GM23338 (cell line): Measurements from ENCODE around the gene WDR54. TPM values are rescaled to one million over a fixed set of nuclear protein-coding genes. Genes with fewer than 3 reads are reported as not detected.

ENCODE experiments used
- ATAC-seq: fragments of 200-7000 bp; cut with Tn5 transposase; 3 replicates; pipeline ENCODE4 v1.9.1; 2020
- DNase-seq: peaks from one replicate; pipeline ENCODE4 v3.0.0-alpha.2; 2015; ENCODE audit warnings: low spot score
- H2AFZ ChIP-seq: fragments of 200-600 bp; sonication (generic); 2 replicates; pipeline ENCODE4 v1.8.0; 2016; ENCODE audit warnings: antibody characterized with exemption, mild to moderate bottlenecking, moderate library complexity
- H3F3A ChIP-seq: fragments of 200-600 bp; sonication (generic); replicated peaks from 2 replicates; pipeline ENCODE4 v1.8.0; 2017; ENCODE audit warnings: antibody characterized with exemption, mixed run types, low read depth
- H3K27ac ChIP-seq: fragments of 200-600 bp; sonication (generic); 2 replicates; pipeline ENCODE4 v1.6.1; 2016; ENCODE audit warnings: low read depth
- H3K27me3 ChIP-seq: fragments of 200-600 bp; sonication (generic); 2 replicates; pipeline ENCODE4 v1.8.0; 2016; ENCODE audit warnings: mild to moderate bottlenecking, mixed run types, moderate library complexity; ENCODE audit not compliant: insufficient read depth
- H3K36me3 ChIP-seq: fragments of 200-600 bp; sonication (generic); 2 replicates; pipeline ENCODE4 v1.8.0; 2016; ENCODE audit warnings: mild to moderate bottlenecking; ENCODE audit not compliant: insufficient read depth
- H3K4me1 ChIP-seq: fragments of 200-600 bp; sonication (generic); 2 replicates; pipeline ENCODE4 v1.8.0; 2016; ENCODE audit warnings: mild to moderate bottlenecking, moderate library complexity; ENCODE audit not compliant: insufficient read depth
- H3K4me2 ChIP-seq: fragments of 200-600 bp; sonication (generic); 2 replicates; pipeline ENCODE4 v1.7.1; 2017; ENCODE audit warnings: mixed run types
- H3K4me3 ChIP-seq: fragments of 200-600 bp; sonication (generic); 2 replicates; pipeline ENCODE4 v1.6.1; 2016; ENCODE audit warnings: mixed run types
- H3K79me2 ChIP-seq: fragments of 200-600 bp; sonication (generic); replicated peaks from 2 replicates; pipeline ENCODE4 v1.8.0; 2017; ENCODE audit warnings: mild to moderate bottlenecking; ENCODE audit not compliant: insufficient read depth
- H3K9me2 ChIP-seq: fragments of 200-600 bp; sonication (generic); 2 replicates; pipeline ENCODE4 v1.8.0; 2017; ENCODE audit not compliant: insufficient read depth
- H4K20me1 ChIP-seq: fragments of 200-600 bp; sonication (generic); replicated peaks from 2 replicates; pipeline ENCODE4 v1.8.0; 2017; ENCODE audit warnings: mild to moderate bottlenecking; ENCODE audit not compliant: insufficient read depth
- H3K27ac Mint-ChIP-seq: 2 replicates; pipeline ENCODE4 v1.8.0; 2020; ENCODE audit warnings: inconsistent platforms, mild to moderate bottlenecking, moderate library complexity, mixed read lengths
- H3K27me3 Mint-ChIP-seq: 3 replicates; pipeline ENCODE4 v1.8.0; 2022; ENCODE audit warnings: low read depth, mild to moderate bottlenecking, moderate library complexity, mixed read lengths, inconsistent platforms; ENCODE audit not compliant: insufficient read depth, poor library complexity
- H3K36me3 Mint-ChIP-seq: 3 replicates; pipeline ENCODE4 v1.8.0; 2021; ENCODE audit warnings: low read depth, mild to moderate bottlenecking, inconsistent platforms, moderate library complexity, mixed read lengths
- H3K4me1 Mint-ChIP-seq: 3 replicates; pipeline ENCODE4 v1.8.0; 2020; ENCODE audit warnings: mild to moderate bottlenecking, inconsistent platforms, mixed read lengths
- H3K4me3 Mint-ChIP-seq: 3 replicates; pipeline ENCODE4 v1.8.0; 2021; ENCODE audit warnings: moderate library complexity, mild to moderate bottlenecking, inconsistent platforms, mixed read lengths
- H3K9me3 Mint-ChIP-seq: 3 replicates; pipeline ENCODE4 v1.8.0; 2020; ENCODE audit warnings: moderate library complexity, mild to moderate bottlenecking, inconsistent platforms, mixed read lengths
- EZH2phosphoT487 ChIP-seq: fragments of 200-600 bp; sonication (generic); IDR thresholded peaks from one replicate; pipeline ENCODE4 v1.8.1; 2018; ENCODE audit warnings: antibody characterized with exemption; ENCODE audit not compliant: unreplicated experiment
- NANOG ChIP-seq: IDR thresholded peaks from 2 replicates; pipeline ENCODE4 v1.6.1; 2016; ENCODE audit warnings: antibody characterized with exemption, borderline replicate concordance
- ZNF114 ChIP-seq: fragments of 250-450 bp; sonication (Bioruptor Pico); IDR thresholded peaks from 2 replicates; pipeline ENCODE4 v1.5.0; 2020; ENCODE audit warnings: mild to moderate bottlenecking, moderate library complexity
- polyA plus RNA-seq: library from polyadenylated mRNA; unstranded; fragments of >200 nt; fragmentation: Nextera tagmentation; extraction: Ambion mirVana; gene quantifications from 2 replicates; pipeline ENCODE4 v1.2.1, GENCODE V29; 2016
- total RNA-seq: library from RNA; depleted of rRNA; stranded (reverse); fragments of >200 nt; shearing (Covaris generic); gene quantifications from 2 replicates; pipeline ENCODE4 v1.2.3, GENCODE V29; 2014
- TF ChIP-seq, protein P1 (sequence below), 2 experiments: fragments of 200-600 bp in 1 of 2; sonication (generic) in 1 of 2; conservative IDR thresholded peaks; 2 replicates each; pipeline versions ENCODE4 v1.5.1 to v1.6.1; 2016 to 2017; ENCODE audit warnings: antibody characterized with exemption in 2 of 2, low read depth in 2 of 2, mild to moderate bottlenecking in 2 of 2, moderate library complexity in 1 of 2
- TF ChIP-seq, protein P2 (sequence below): IDR thresholded peaks from 2 replicates; pipeline ENCODE4 v1.6.1; 2016; ENCODE audit warnings: antibody characterized with exemption

The WDR54 gene
- total and polyA plus RNA-seq, 2 experiments from 2014 or later = 41.3 to 42.6 TPM

GRCh38 chr2:74472945-74473258, 51.4 kb downstream of the WDR54 start:
- Histone ChIP-seq H3K4me3 (peak overlapping the region; percentile 80), H2AFZ (peak overlapping the region; percentile 4; the same call in 1 of the 2 replicates), H3K27me3 (no peaks in the 10 kb centered on the region), H3K9me2 (no peaks in the 10 kb centered on the region), H4K20me1 (no peaks in the 10 kb centered on the region), H3K27ac (peak overlapping the region; percentile 96), H3F3A (peaks cover 13% of the 10 kb centered on the region), H3K79me2 (no peaks in the 10 kb centered on the region), H3K4me1 (peaks cover 7% of the 10 kb centered on the region; the same call in 1 of the 2 replicates), H3K4me2 (peak overlapping the region; percentile 92), H3K36me3 (no peaks in the 10 kb centered on the region)
- TF ChIP-seq, protein P1, sequence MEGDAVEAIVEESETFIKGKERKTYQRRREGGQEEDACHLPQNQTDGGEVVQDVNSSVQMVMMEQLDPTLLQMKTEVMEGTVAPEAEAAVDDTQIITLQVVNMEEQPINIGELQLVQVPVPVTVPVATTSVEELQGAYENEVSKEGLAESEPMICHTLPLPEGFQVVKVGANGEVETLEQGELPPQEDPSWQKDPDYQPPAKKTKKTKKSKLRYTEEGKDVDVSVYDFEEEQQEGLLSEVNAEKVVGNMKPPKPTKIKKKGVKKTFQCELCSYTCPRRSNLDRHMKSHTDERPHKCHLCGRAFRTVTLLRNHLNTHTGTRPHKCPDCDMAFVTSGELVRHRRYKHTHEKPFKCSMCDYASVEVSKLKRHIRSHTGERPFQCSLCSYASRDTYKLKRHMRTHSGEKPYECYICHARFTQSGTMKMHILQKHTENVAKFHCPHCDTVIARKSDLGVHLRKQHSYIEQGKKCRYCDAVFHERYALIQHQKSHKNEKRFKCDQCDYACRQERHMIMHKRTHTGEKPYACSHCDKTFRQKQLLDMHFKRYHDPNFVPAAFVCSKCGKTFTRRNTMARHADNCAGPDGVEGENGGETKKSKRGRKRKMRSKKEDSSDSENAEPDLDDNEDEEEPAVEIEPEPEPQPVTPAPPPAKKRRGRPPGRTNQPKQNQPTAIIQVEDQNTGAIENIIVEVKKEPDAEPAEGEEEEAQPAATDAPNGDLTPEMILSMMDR (conservative IDR thresholded peaks at IDR 0.05; ENCODE audit: low read depth in 2 of 2) = no peak
- no peak for TF ChIP-seq EZH2phosphoT487
- TF ChIP-seq ZNF114 = no peak
- Mint-ChIP-seq H3K4me3 (peak overlapping the region; percentile 98), H3K27me3 (peaks cover 15% of the 10 kb centered on the region), H3K9me3 (no peaks in the 10 kb centered on the region; the same call in 2 of the 3 replicates), H3K36me3 (peaks cover 19% of the 10 kb centered on the region), H3K4me1 (peaks cover 2% of the 10 kb centered on the region; the same call in 1 of the 3 replicates), H3K27ac (peak overlapping the region; percentile 98)
- ATAC-seq = peak; percentile 5; the same call in 2 of the 3 replicates
- DNase-seq = no peak

DNA sequence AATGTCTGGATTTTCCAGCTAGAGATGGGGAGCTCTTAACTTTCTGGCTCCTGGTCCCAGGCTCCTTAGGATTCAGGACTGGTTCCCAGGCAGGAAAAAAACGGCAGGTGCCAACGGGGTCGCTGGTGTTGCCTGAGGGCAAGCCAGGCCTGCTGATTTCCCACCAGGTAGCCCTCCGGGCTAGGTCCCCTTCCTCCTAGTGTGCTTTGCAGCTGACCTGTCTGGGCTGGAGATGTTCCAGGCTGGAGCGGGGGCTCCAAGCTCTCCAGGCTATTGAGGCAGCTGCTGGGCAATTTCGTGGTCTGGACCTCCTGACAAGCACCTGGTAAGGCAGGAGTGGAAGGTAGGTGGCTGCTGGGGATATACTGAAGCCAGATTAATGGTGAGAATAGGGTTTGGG, 53.0 kb downstream of the WDR54 start:
- Histone ChIP-seq H3K27me3 (no peaks in the 10 kb centered on the region), H4K20me1 (no peaks in the 10 kb centered on the region), H3K36me3 (no peaks in the 10 kb centered on the region), H3K4me3 (no peak overlapping the region), H3K79me2 (no peaks in the 10 kb centered on the region), H3K9me2 (no peaks in the 10 kb centered on the region), H2AFZ (no peak overlapping the region), H3F3A (peaks cover 13% of the 10 kb centered on the region), H3K4me1 (peaks cover 7% of the 10 kb centered on the region; the same call in 1 of the 2 replicates), H3K4me2 (no peak overlapping the region), H3K27ac (no peak overlapping the region)
- Mint-ChIP-seq H3K9me3 (no peaks in the 10 kb centered on the region; the same call in 2 of the 3 replicates), H3K4me3 (no peak overlapping the region; the same call in 2 of the 3 replicates), H3K27me3 (peaks cover 12% of the 10 kb centered on the region), H3K36me3 (peaks cover 23% of the 10 kb centered on the region), H3K27ac (no peak overlapping the region), H3K4me1 (peaks cover 2% of the 10 kb centered on the region; the same call in 1 of the 3 replicates)
- DNase-seq = no peak
- no peak for TF ChIP-seq EZH2phosphoT487
- no peak for ATAC-seq

DNA sequence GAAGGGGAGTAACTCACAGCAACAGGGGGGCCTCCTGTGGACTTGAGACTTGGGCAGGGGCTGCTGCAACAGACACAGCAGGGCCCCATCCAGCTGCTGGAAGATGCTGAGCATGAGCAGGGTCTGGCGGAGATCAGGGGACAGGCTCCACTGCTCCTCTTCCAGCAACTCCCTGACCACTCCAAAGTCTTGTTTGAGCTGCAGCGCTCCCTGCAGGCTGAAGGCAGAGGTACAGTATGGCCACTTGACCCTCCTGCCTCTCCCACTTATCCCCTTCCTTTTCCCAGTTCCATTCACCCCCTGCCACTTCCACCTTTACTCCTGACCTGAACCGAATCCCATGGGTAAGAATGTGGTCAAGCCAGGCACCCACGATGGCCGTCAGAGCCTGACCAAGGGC, 53.4 kb downstream of the WDR54 start:
- no peak overlapping the region for H3K4me3 ChIP-seq
- H3K4me1 Mint-ChIP-seq = peaks cover 2% of the 10 kb centered on the region; the same call in 1 of the 3 replicates
- no peak overlapping the region for H3K4me2 ChIP-seq
- peak; percentile 70 for DNase-seq
- no peaks in the 10 kb centered on the region; the same call in 2 of the 3 replicates for H3K9me3 Mint-ChIP-seq
- no peaks in the 10 kb centered on the region for H4K20me1 ChIP-seq
- no peak overlapping the region for H2AFZ ChIP-seq
- TF ChIP-seq, protein P1 (conservative IDR thresholded peaks at IDR 0.05; ENCODE audit: low read depth in 2 of 2) = peak; percentile 52 to 77
- TF ChIP-seq, protein P2, sequence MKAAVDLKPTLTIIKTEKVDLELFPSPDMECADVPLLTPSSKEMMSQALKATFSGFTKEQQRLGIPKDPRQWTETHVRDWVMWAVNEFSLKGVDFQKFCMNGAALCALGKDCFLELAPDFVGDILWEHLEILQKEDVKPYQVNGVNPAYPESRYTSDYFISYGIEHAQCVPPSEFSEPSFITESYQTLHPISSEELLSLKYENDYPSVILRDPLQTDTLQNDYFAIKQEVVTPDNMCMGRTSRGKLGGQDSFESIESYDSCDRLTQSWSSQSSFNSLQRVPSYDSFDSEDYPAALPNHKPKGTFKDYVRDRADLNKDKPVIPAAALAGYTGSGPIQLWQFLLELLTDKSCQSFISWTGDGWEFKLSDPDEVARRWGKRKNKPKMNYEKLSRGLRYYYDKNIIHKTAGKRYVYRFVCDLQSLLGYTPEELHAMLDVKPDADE = no peak
- TF ChIP-seq NANOG = no peak
- H3K27ac Mint-ChIP-seq = no peak overlapping the region
- H3K27me3 ChIP-seq = no peaks in the 10 kb centered on the region
- no peaks in the 10 kb centered on the region for H3K9me2 ChIP-seq
- H3K27ac ChIP-seq = no peak overlapping the region
- peaks cover 12% of the 10 kb centered on the region for H3K27me3 Mint-ChIP-seq
- H3K79me2 ChIP-seq = no peaks in the 10 kb centered on the region
- ATAC-seq = peak; percentile 22
- H3F3A ChIP-seq = peaks cover 13% of the 10 kb centered on the region
- H3K4me1 ChIP-seq = peaks cover 7% of the 10 kb centered on the region; the same call in 1 of the 2 replicates
- H3K36me3 ChIP-seq = no peaks in the 10 kb centered on the region
- peaks cover 24% of the 10 kb centered on the region for H3K36me3 Mint-ChIP-seq
- H3K4me3 Mint-ChIP-seq = no peak overlapping the region
